Erythroblast (primary cell): ENCODE data around the gene NPAS2.

Source experiments
- GATA1 ChIP-seq: IDR thresholded peaks from 2 replicates; pipeline ENCODE4 v1.6.1; 2011; ENCODE audit warnings: low read depth, mild to moderate bottlenecking, control low read depth, low read length, moderate library complexity
- POLR2A ChIP-seq: IDR thresholded peaks from 2 replicates; pipeline ENCODE4 v1.6.1; 2011; ENCODE audit warnings: mild to moderate bottlenecking, low read length

GRCh38 chr2:100988630-100989417 is 168.9 kb downstream of the NPAS2 start:
- no peak for TF ChIP-seq POLR2A
- TF ChIP-seq GATA1 = no peak
